K562 (cell line): ENCODE data around the gene LRP2BP. TPM values are rescaled to one million over a fixed set of nuclear protein-coding genes. Genes with fewer than 3 reads are reported as not detected.

Experiments used
- ATAC-seq: fragments of 200-7000 bp; cut with Tn5 transposase; 3 replicates; pipeline ENCODE4 v1.9.1; 2020; ENCODE audit warnings: moderate library complexity
- BruUV-seq: library from RNA; stranded (reverse); fragments of 400-500 nt; replicated peaks from 2 replicates; lab custom pipeline; 2021; lab: Mats Ljungman, UMichigan
- CTCF ChIA-PET: fragments of 300-600 bp; formaldehyde crosslinking; extraction: SDS; loops from one replicate; lab custom pipeline; 2021; ENCODE audit warnings: low intra/inter-chr PET ratio; lab: Yijun Ruan, JAX
- POLR2A ChIA-PET: fragments of 300-600, 350-650 bp; sonication (Branson Sonifier 250); formaldehyde crosslinking; extraction: SDS; loops from one replicate; lab custom pipeline; 2021; ENCODE audit warnings: antibody characterized with exemption, inconsistent platforms; lab: Yijun Ruan, JAX
- DNase-seq, 4 experiments: peaks; one replicate each; pipeline versions ENCODE4 v3.0.0 to v3.0.0-alpha.2; 2011 to 2018; ENCODE audit warnings: low spot score in 3 of 4, mixed read lengths in 3 of 4; ENCODE audit errors: extremely low read depth in 1 of 4
- FAIRE-seq: peaks from 2 replicates; lab custom pipeline; 2011; peaks lifted over from hg19 to GRCh38; lab: Jason Lieb, UNC
- H2AFZ ChIP-seq: 2 replicates; pipeline ENCODE4 v1.6.0; 2011; ENCODE audit warnings: low read depth, low read length, control low read depth, inconsistent platforms
- H3K27ac ChIP-seq: fragments of 200-600 bp; 3 replicates; pipeline ENCODE4 v1.8.0; 2011; ENCODE audit warnings: low read depth, mild to moderate bottlenecking, control low read depth, inconsistent platforms, low read length, moderate library complexity, mixed read lengths; ENCODE audit errors: extremely low read depth
- H3K27me3 ChIP-seq, 2 experiments: fragments of 300-600 bp in 1 of 2; 2 replicates in 1 of 2; 3 replicates in 1 of 2; pipeline versions ENCODE4 v1.6.0 to v1.8.0; 2011; ENCODE audit warnings: inconsistent platforms in 2 of 2, low read length in 2 of 2, mild to moderate bottlenecking in 1 of 2, mixed read lengths in 1 of 2, moderate library complexity in 1 of 2; ENCODE audit not compliant: control insufficient read depth in 2 of 2, insufficient read depth in 2 of 2
- H3K36me3 ChIP-seq: fragments of 300-600 bp; 3 replicates; pipeline ENCODE4 v1.8.0; 2011; ENCODE audit warnings: mild to moderate bottlenecking, low read length, inconsistent platforms; ENCODE audit not compliant: control insufficient read depth, insufficient read depth
- H3K4me1 ChIP-seq, 2 experiments: fragments of 200-600 bp in 1 of 2; replicated peaks in 1 of 2; 2 replicates in 1 of 2; 3 replicates in 1 of 2; pipeline versions ENCODE4 v1.5.1 to v1.8.0; 2011; ENCODE audit warnings: inconsistent platforms in 2 of 2, low read length in 2 of 2, mild to moderate bottlenecking in 1 of 2, mixed read lengths in 1 of 2, moderate library complexity in 1 of 2; ENCODE audit not compliant: control insufficient read depth in 2 of 2, insufficient read depth in 2 of 2
- H3K4me2 ChIP-seq: 2 replicates; pipeline ENCODE4 v1.6.1; 2011; ENCODE audit warnings: low read length, control low read depth, inconsistent platforms, mixed read lengths; ENCODE audit not compliant: insufficient read depth
- H3K4me3 ChIP-seq: fragments of 200-600 bp; sonication (generic), shearing (Covaris generic); 2 replicates; pipeline ENCODE4 v1.5.1; 2016; ENCODE audit warnings: control low read depth, inconsistent platforms
- H3K79me2 ChIP-seq: fragments of 200-600 bp; 3 replicates; pipeline ENCODE4 v1.8.0; 2011; ENCODE audit warnings: low read length, inconsistent platforms; ENCODE audit not compliant: control insufficient read depth, insufficient read depth
- H3K9ac ChIP-seq, 2 experiments: 2 replicates each; pipeline versions ENCODE4 v1.6.0 to v1.6.1; 2011; ENCODE audit warnings: low read depth in 2 of 2, low read length in 2 of 2, control low read depth in 1 of 2, inconsistent platforms in 1 of 2, mild to moderate bottlenecking in 1 of 2, mixed read lengths in 1 of 2; ENCODE audit not compliant: insufficient read depth in 1 of 2
- H3K9me1 ChIP-seq: one replicate; pipeline ENCODE4 v1.6.0; 2011; ENCODE audit warnings: inconsistent platforms, mild to moderate bottlenecking, low read length, moderate library complexity; ENCODE audit not compliant: control insufficient read depth, insufficient read depth
- H3K9me3 ChIP-seq: replicated peaks from 2 replicates; pipeline ENCODE4 v1.5.1; 2011; ENCODE audit warnings: low read depth, low read length, inconsistent platforms; ENCODE audit not compliant: control insufficient read depth, insufficient read depth
- H4K20me1 ChIP-seq: replicated peaks from 2 replicates; pipeline ENCODE4 v1.6.1; 2011; ENCODE audit warnings: low read length, inconsistent platforms, mixed read lengths; ENCODE audit not compliant: control insufficient read depth, insufficient read depth
- CEBPB ChIP-seq: fragments of 450-650 bp; IDR thresholded peaks from 2 replicates; pipeline ENCODE4 v1.6.1; 2016; ENCODE audit warnings: missing genetic modification characterization, missing compliant biosample characterization
- RAD21 ChIP-seq, 2 experiments: fragments of 250-450 bp in 1 of 2; fragments of 450-650 bp in 1 of 2; sonication (Bioruptor Pico) in 1 of 2; formaldehyde crosslinking in 1 of 2; IDR thresholded peaks in 1 of 2; conservative IDR thresholded peaks in 1 of 2; 2 replicates each; pipeline versions ENCODE4 v1.4.0 to v1.8.0; 2020 to 2022; ENCODE audit warnings: mild to moderate bottlenecking in 2 of 2, moderate library complexity in 1 of 2
- SMAD1 ChIP-seq: fragments of 150-350 bp; IDR thresholded peaks from 2 replicates; pipeline ENCODE4 v1.6.1; 2014; ENCODE audit warnings: low read length, low read depth; ENCODE audit not compliant: partially characterized antibody
- TCF7 ChIP-seq: sonication (generic); IDR thresholded peaks from 2 replicates; pipeline ENCODE4 v1.6.1; 2016; ENCODE audit warnings: antibody characterized with exemption, borderline replicate concordance
- WGBS: fragments of 100-300 bp; shearing (Covaris generic); methylation state at CpG from one replicate; pipeline ENCODE4 v1.1.6; 2016; ENCODE audit warnings: low coverage, mixed read lengths; ENCODE audit not compliant: insufficient coverage; ENCODE audit errors: missing lambda C conversion rate; 5-methylcytosine and 5-hydroxymethylcytosine counted together
- in situ Hi-C: fragments of 300-500 bp; cut with MboI; formaldehyde crosslinking; loops from 4 replicates; pipeline ENCODE4 v1.15.0; 2018; ENCODE audit warnings: inconsistent platforms, mixed read lengths
- intact Hi-C: fragments of 100-400 bp; cut with micrococcal nuclease; formaldehyde crosslinking; loops from 2 replicates; pipeline ENCODE4 v1.14.2; 2022
- polyA plus RNA-seq, 8 experiments: library from polyadenylated mRNA; depleted of rRNA in 4 of 8; stranded (reverse) in 5 of 8; unstranded in 3 of 8; fragments of >200 nt; fragmentation: Nextera tagmentation in 2 of 8; fragmentation: Illumina TruSeq in 1 of 8; extraction: Ambion mirVana in 2 of 8; extraction: Trizol in 1 of 8; gene quantifications; 2 replicates each; pipeline versions ENCODE4 v1.2.1 to v1.2.3, GENCODE V29; 2011 to 2014; ENCODE audit warnings: inconsistent platforms in 1 of 8, missing spikeins in 1 of 8
- total RNA-seq, 7 experiments: library from RNA; depleted of rRNA in 6 of 7; stranded (reverse); fragments of >200 nt in 6 of 7; fragmentation: Illumina TruSeq in 2 of 7; extraction: Trizol in 2 of 7; gene quantifications; 2 replicates each; pipeline versions ENCODE4 v1.2.1 to v1.2.3, GENCODE V29; 2011 to 2021; ENCODE audit warnings: low replicate concordance in 1 of 7
- TF ChIP-seq, protein P1 (sequence below): fragments of 450-650 bp; formaldehyde crosslinking; IDR thresholded peaks from 2 replicates; pipeline ENCODE4 v1.4.0; 2022; ENCODE audit warnings: missing genetic modification characterization
- TF ChIP-seq, protein P2 (sequence below): fragments of 250-450 bp; sonication (Bioruptor Pico); IDR thresholded peaks from 2 replicates; pipeline ENCODE4 v1.5.0; 2021
- TF ChIP-seq, protein P3 (sequence below): fragments of 250-450 bp; sonication (Bioruptor Pico); IDR thresholded peaks from 2 replicates; pipeline ENCODE4 v1.5.0; 2021; ENCODE audit warnings: mild to moderate bottlenecking, borderline replicate concordance

Gene LRP2BP
- total and polyA plus RNA-seq, 9 of the 15 experiments (the other 6 are each of a cell fraction or from before 2014, with no cell fraction given) = 0.42 to 2.1 (median 0.62) TPM

DNA sequence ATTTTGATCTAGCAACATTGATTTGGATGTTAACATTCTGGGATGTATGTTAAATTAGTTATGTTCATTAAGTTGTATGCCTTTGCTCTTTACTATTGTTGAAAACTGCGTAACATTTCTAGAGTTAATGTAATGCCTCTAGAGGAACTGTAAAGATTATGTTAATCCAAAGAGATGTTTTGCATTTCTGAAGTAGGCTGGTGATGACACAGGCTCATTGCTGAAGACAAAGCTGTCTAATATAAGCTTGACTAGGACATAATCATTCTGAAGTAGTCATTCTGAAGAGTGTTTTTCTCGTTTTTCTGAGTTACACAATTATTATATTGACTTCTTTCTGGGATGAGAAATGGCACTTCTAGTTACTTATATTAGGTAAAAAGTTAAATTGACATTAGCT lies 72.9 kb downstream of the LRP2BP start:
- Histone ChIP-seq H3K4me1 (peaks cover 0 to 7% of the 10 kb centered on the region in 2 experiments; a peak in 2 of 5 replicates), H3K4me3 (no peak overlapping the region), H4K20me1 (no peaks in the 10 kb centered on the region), H3K4me2 (no peak overlapping the region), H3K9ac (no peak overlapping the region), H3K9me3 (peaks cover 11% of the 10 kb centered on the region), H3K36me3 (peaks cover 16% of the 10 kb centered on the region; the same call in 2 of the 3 replicates), H2AFZ (no peak overlapping the region), H3K27ac (no peak overlapping the region), H3K27me3 (no peaks in the 10 kb centered on the region), H3K9me1 (no peaks in the 10 kb centered on the region), H3K79me2 (no peaks in the 10 kb centered on the region)
- no peak for DNase-seq
- TF ChIP-seq SMAD1 (no peak), CEBPB (no peak), TCF7 (no peak), RAD21 (CRISPR knock-in tag; conservative IDR thresholded peaks at IDR 0.05 in 1 of 2, IDR thresholded peaks at IDR 0.05 in 1 of 2) (no peak)
- TF ChIP-seq, protein P1, sequence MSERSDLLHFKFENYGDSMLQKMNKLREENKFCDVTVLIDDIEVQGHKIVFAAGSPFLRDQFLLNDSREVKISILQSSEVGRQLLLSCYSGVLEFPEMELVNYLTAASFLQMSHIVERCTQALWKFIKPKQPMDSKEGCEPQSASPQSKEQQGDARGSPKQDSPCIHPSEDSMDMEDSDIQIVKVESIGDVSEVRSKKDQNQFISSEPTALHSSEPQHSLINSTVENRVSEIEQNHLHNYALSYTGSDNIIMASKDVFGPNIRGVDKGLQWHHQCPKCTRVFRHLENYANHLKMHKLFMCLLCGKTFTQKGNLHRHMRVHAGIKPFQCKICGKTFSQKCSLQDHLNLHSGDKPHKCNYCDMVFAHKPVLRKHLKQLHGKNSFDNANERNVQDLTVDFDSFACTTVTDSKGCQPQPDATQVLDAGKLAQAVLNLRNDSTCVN (CRISPR knock-in tag) = no peak
- TF ChIP-seq, protein P2, sequence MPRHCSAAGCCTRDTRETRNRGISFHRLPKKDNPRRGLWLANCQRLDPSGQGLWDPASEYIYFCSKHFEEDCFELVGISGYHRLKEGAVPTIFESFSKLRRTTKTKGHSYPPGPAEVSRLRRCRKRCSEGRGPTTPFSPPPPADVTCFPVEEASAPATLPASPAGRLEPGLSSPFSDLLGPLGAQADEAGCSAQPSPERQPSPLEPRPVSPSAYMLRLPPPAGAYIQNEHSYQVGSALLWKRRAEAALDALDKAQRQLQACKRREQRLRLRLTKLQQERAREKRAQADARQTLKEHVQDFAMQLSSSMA (CRISPR knock-in tag) = no peak
- TF ChIP-seq, protein P3, sequence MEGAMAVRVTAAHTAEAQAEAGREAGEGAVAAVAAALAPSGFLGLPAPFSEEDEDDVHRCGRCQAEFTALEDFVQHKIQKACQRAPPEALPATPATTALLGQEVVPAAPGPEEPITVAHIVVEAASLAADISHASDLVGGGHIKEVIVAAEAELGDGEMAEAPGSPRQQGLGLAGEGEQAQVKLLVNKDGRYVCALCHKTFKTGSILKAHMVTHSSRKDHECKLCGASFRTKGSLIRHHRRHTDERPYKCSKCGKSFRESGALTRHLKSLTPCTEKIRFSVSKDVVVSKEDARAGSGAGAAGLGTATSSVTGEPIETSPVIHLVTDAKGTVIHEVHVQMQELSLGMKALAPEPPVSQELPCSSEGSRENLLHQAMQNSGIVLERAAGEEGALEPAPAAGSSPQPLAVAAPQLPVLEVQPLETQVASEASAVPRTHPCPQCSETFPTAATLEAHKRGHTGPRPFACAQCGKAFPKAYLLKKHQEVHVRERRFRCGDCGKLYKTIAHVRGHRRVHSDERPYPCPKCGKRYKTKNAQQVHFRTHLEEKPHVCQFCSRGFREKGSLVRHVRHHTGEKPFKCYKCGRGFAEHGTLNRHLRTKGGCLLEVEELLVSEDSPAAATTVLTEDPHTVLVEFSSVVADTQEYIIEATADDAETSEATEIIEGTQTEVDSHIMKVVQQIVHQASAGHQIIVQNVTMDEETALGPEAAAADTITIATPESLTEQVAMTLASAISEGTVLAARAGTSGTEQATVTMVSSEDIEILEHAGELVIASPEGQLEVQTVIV = no peak
- intact Hi-C loops = no loop called here
- ChIA-PET POLR2A (no interaction called here), CTCF (no interaction called here)
- 61% methylated on average over 2 of the region's 2 CpGs for WGBS
- in situ Hi-C loops = no loop called here
- no peak for ATAC-seq
- no TSS peak for BruUV-seq
- no peak for FAIRE-seq
